IPS-15b (cell line): Measurements from ENCODE around the gene SOX6.

Source experiments
- H3K27me3 ChIP-seq: one replicate; pipeline ENCODE4 v1.6.1; 2013; ENCODE audit warnings: low read length; ENCODE audit not compliant: control insufficient read depth, insufficient read depth
- H3K36me3 ChIP-seq: one replicate; pipeline ENCODE4 v1.6.1; 2013; ENCODE audit warnings: low read length; ENCODE audit not compliant: control insufficient read depth, insufficient read depth
- H3K4me1 ChIP-seq: one replicate; pipeline ENCODE4 v1.6.1; 2013; ENCODE audit warnings: mild to moderate bottlenecking, low read length; ENCODE audit not compliant: control insufficient read depth, insufficient read depth
- H3K4me3 ChIP-seq: one replicate; pipeline ENCODE4 v1.5.1; 2013; ENCODE audit warnings: low read depth, low read length
- H3K9ac ChIP-seq: one replicate; pipeline ENCODE4 v1.6.1; 2013; ENCODE audit warnings: low read depth, mild to moderate bottlenecking, low read length
- H3K9me3 ChIP-seq: one replicate; pipeline ENCODE4 v1.6.1; 2013; ENCODE audit warnings: mild to moderate bottlenecking, low read length; ENCODE audit not compliant: control insufficient read depth, insufficient read depth

SOX6 gene

GRCh38 chr11:16261836-16262644, 94.3 kb downstream of the SOX6 start:
- Histone ChIP-seq H3K27me3 (no peaks in the 10 kb centered on the region), H3K36me3 (no peaks in the 10 kb centered on the region), H3K4me1 (no peaks in the 10 kb centered on the region), H3K9me3 (no peaks in the 10 kb centered on the region), H3K9ac (no peak overlapping the region), H3K4me3 (no peak overlapping the region)

- H3K9ac ChIP-seq = no peak overlapping the region
- H3K4me1 ChIP-seq = no peaks in the 10 kb centered on the region
- H3K36me3 ChIP-seq = no peaks in the 10 kb centered on the region
- H3K27me3 ChIP-seq = no peaks in the 10 kb centered on the region
- no peak overlapping the region for H3K4me3 ChIP-seq
- H3K9me3 ChIP-seq = no peaks in the 10 kb centered on the region
These were observed 104.0 kb downstream of the SOX6 start for GRCh38 chr11:16252373-16252772.

- H3K9ac ChIP-seq = no peak overlapping the region
- no peaks in the 10 kb centered on the region for H3K9me3 ChIP-seq
- H3K36me3 ChIP-seq = no peaks in the 10 kb centered on the region
- H3K4me3 ChIP-seq = no peak overlapping the region
- no peaks in the 10 kb centered on the region for H3K4me1 ChIP-seq
- no peaks in the 10 kb centered on the region for H3K27me3 ChIP-seq
These were observed 108.1 kb downstream of the SOX6 start for GRCh38 chr11:16248248-16248647.

- no peaks in the 10 kb centered on the region for H3K4me1 ChIP-seq
- no peaks in the 10 kb centered on the region for H3K27me3 ChIP-seq
- H3K36me3 ChIP-seq = no peaks in the 10 kb centered on the region
- no peaks in the 10 kb centered on the region for H3K9me3 ChIP-seq
- no peak overlapping the region for H3K4me3 ChIP-seq
- no peak overlapping the region for H3K9ac ChIP-seq
These were observed 113.5 kb downstream of the SOX6 start for GRCh38 chr11:16242806-16243205.

- Histone ChIP-seq H3K9me3 (no peaks in the 10 kb centered on the region), H3K27me3 (no peaks in the 10 kb centered on the region), H3K9ac (no peak overlapping the region), H3K4me3 (no peak overlapping the region), H3K4me1 (no peaks in the 10 kb centered on the region), H3K36me3 (no peaks in the 10 kb centered on the region)
These were observed 115.7 kb downstream of the SOX6 start for GRCh38 chr11:16240687-16241086.

- Histone ChIP-seq H3K9ac (no peak overlapping the region), H3K9me3 (no peaks in the 10 kb centered on the region), H3K27me3 (no peaks in the 10 kb centered on the region), H3K36me3 (no peaks in the 10 kb centered on the region), H3K4me3 (no peak overlapping the region), H3K4me1 (no peaks in the 10 kb centered on the region)
These were observed 116.9 kb downstream of the SOX6 start for GRCh38 chr11:16239141-16240105.

- Histone ChIP-seq H3K9me3 (no peaks in the 10 kb centered on the region), H3K36me3 (no peaks in the 10 kb centered on the region), H3K4me1 (no peaks in the 10 kb centered on the region), H3K4me3 (no peak overlapping the region), H3K27me3 (no peaks in the 10 kb centered on the region), H3K9ac (no peak overlapping the region)
These were observed 130.1 kb downstream of the SOX6 start for GRCh38 chr11:16226245-16226644.

- Histone ChIP-seq H3K27me3 (no peaks in the 10 kb centered on the region), H3K4me3 (no peak overlapping the region), H3K9ac (no peak overlapping the region), H3K4me1 (no peaks in the 10 kb centered on the region), H3K9me3 (no peaks in the 10 kb centered on the region), H3K36me3 (no peaks in the 10 kb centered on the region)
These were observed 130.7 kb downstream of the SOX6 start for GRCh38 chr11:16225623-16226022.

- Histone ChIP-seq H3K9ac (no peak overlapping the region), H3K4me3 (no peak overlapping the region), H3K36me3 (no peaks in the 10 kb centered on the region), H3K27me3 (no peaks in the 10 kb centered on the region), H3K9me3 (no peaks in the 10 kb centered on the region), H3K4me1 (no peaks in the 10 kb centered on the region)
These were observed 132.8 kb downstream of the SOX6 start for GRCh38 chr11:16223558-16223957.

- H3K27me3 ChIP-seq = no peaks in the 10 kb centered on the region
- no peak overlapping the region for H3K4me3 ChIP-seq
- H3K9me3 ChIP-seq = no peaks in the 10 kb centered on the region
- H3K9ac ChIP-seq = no peak overlapping the region
- no peaks in the 10 kb centered on the region for H3K4me1 ChIP-seq
- H3K36me3 ChIP-seq = no peaks in the 10 kb centered on the region
These were observed 138.7 kb downstream of the SOX6 start for GRCh38 chr11:16217631-16218030.

GRCh38 chr11:16216831-16217230, 139.5 kb downstream of the SOX6 start:
- H3K27me3 ChIP-seq = no peaks in the 10 kb centered on the region
- no peak overlapping the region for H3K4me3 ChIP-seq
- no peaks in the 10 kb centered on the region for H3K36me3 ChIP-seq
- no peak overlapping the region for H3K9ac ChIP-seq
- no peaks in the 10 kb centered on the region for H3K9me3 ChIP-seq
- H3K4me1 ChIP-seq = no peaks in the 10 kb centered on the region

GRCh38 chr11:16215352-16215751, 141.0 kb downstream of the SOX6 start:
- no peaks in the 10 kb centered on the region for H3K36me3 ChIP-seq
- no peaks in the 10 kb centered on the region for H3K4me1 ChIP-seq
- no peak overlapping the region for H3K4me3 ChIP-seq
- H3K9ac ChIP-seq = no peak overlapping the region
- H3K9me3 ChIP-seq = no peaks in the 10 kb centered on the region
- no peaks in the 10 kb centered on the region for H3K27me3 ChIP-seq
